ENCODE results near the gene SNTG2.

Gene SNTG2

DNA sequence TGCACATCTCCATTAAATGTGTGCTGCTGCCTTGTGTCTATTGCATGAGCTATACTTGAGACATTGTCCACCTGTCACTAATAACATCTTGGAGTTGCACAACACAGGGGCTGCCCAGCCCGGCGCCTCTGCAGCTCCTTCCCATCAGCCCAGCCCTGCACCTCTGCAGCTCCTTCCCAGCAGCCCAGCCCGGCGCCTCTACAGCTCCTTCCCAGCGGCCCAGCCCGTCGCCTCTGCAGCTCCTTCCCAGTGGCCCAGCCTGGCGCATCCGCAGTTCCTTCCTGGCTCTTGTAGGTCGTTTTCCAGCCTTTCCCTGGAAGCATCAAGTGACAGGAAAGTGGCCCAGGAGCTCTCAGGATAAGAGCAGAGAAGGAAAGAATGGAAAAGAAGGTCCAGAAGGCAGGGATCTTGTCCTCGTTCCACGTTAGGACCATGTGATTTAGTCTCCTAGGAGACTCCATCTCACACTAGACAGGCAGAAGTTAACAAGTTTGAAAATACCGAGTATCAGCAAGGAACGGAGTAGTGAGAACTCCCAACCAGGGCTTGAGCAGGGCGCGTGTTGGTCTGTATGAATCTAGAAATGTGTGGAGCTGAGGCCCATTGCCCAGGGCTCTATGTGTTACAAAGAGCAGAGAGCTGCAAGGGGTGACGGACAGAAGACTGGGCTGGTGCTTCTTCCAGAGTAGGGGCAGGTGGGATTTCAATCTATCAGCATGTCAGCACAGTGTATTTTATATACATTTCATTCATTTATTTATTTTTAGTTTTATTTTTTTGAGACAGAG is 346.9 kb downstream of the SNTG2 start:
- no peak for DNase-seq

DNA sequence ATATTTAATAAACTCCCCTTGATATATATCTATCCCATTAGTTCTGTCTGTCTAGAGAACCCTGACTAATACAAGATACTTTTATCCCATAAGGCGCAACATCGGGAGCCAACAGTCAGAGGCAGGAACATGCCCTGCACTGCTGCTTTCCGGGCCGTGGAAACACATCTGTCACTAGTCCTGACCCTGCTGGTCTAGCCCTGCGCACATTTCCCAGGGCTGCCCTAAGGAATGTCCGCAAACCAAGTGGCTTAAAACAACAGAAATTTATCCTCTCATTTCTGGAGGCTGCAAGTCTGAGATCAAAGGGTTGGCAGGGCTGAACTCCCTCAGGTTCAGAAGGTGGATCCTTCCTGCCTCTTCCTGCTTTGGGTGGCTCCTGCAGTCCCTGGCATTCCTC is 348.4 kb downstream of the SNTG2 start:
- DNase-seq, result no peak

DNA sequence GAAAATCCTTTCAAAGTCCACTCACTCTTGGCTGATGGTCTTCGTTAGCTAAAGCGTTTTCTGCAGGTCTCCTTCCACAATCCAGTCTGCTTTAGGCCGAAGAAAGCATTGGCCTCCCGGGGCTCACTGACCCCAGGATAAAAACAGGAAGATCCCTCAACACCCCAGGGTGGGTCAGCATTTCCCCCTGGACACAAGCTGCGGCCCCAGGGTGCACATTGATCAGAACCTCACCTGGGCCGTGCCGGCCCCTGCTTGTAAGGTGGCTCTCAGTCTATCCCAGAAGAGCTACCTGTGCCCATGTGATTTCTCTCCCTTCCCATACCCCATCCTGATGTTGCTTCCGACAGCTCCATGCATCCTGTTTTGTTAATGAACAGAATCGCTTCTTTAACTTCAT is 349.6 kb downstream of the SNTG2 start:
- DNase-seq, result no peak

DNA sequence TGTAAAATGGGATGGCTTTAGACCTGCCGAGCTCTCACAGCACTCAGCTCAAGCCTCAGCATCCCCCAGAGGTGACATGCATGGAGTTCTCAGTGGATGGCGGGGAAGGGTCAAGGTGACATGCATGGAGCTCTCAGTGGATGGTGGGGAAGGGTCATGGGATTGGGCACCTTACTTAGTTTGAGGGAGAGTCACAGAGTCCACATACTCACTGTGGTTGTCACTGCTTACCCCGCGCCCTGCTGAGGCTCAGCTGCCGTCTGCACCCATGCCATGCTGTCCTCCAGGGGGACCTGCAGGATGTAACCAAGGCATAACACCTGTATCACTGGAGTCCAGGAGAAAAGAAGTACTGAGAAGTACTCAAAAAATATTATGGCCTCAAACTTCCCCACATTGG is 350.4 kb downstream of the SNTG2 start:
- DNase-seq, result no peak

DNA sequence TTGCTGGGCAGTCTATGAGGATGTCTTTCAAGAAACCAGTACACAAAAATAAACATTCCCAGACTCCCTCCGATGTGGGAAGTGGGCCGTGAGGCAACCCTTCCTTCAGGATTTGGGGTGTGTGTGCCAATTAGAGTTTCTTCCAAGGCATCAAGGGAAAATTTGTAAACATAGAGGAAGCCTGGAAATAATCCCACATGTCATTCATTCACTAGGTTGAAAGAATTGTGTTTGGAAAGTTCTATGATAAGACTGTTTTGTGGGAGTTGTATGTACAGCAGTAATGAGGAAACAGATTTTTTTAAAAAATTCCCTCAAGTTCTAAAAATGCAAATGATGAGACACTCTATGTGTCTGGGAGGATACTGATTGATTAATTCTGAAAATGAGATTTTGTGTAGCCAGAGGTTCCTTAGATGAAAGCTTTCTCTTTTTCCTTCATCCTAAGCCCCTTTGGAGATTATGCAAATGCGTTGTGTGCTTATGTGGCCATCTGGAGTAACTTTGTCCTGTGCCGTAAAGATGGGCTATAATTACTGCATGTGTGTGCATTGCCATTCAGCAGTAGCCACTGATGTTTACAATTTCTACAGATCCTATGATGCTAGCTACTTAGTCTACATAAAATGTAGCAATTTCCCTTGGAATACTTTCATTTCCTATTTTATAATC is 354.8 kb downstream of the SNTG2 start:
- no peak for DNase-seq

DNA sequence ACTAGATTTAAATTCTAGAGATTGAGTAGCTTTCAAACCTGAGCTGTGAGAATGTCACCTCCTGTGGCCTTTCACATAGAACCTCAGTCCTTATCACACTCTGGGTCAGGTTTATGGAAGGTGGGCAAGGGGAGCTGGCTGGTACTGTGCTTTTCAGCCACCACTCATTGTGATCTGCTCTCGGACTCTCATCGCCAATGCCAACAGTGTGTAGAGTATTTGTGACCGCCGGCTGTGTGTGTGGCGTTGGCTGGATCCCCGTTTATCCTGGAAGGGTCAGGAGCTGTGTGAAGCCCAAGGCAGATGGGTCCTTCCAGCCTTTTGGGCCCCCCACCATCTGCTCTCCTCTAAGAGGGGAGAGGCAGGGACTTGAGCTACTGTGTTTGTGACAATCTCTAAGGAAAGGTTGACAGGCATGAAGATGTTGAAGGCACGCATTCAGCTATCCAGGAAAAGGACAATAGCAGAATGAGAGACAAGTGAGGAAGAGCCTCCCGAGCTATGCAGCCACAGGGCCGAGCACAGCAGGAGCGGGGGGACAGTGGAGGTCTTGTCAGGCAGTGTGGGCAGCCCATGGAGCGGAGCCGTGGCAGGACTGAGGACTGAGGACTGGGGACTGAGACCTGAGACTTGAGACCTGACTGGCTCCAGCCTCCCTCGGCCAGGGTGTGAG is 355.5 kb downstream of the SNTG2 start:
- no peak for DNase-seq

DNA sequence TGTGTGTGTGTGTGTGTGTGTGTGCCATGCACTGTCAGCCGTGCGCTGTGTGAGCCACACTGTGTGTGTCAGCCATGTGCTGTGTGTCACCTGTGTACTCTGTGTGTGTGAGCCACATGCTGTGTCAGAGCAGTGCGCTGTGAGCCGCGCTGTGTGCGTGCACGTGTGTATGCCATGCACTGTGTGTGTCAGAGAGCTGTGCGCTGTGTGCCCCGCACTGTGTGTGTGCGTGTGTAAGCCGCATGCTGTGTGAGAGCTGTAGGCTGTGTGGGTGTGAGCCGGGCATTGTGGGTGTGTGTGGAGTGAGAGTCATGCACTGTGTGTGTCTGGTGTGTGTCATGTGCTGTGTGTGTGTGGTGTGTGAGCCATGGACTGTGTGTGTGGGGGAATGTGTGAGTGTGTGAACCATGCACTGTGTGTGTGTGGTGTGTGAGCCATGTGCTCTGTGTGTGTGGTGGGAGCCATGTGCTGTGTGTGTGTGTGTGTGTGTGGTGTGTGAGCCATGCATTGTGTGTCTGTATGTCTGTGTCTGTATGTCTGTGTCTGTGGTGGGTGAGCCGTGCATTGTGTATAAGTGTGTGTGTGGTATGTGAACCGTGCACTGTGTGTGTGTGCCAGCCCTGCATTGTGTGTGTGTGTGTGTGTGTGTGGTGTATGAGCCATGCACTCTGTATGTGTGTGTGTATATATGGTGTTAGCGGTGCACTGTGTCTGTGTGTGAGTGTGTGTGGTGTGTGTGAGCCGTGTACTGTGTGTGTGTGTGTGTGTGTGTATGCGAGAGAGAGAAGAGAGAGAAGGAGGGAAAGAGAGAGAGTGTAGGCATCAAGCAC is 356.3 kb downstream of the SNTG2 start:
- no peak for DNase-seq

DNA sequence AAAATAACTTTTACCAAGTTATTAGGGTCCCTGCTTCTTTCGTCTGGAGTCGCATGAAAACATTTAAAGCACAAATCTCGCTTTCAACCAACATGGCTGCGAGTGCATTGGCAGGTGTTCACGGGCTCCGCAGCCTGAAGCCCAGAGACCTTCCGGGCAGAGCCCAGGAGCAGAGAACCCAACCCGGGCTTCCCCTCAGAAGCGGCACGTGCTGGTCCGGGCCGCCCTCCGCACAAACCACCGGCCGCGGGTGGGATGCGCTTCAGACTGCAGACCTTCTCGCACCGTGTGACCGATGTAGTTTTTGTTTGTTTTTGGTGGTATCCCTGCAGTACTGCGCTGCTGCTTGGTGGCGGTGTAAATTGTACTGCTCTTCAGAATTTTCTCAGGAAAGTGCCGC is 357.0 kb downstream of the SNTG2 start:
- DNase-seq, result no peak

DNA sequence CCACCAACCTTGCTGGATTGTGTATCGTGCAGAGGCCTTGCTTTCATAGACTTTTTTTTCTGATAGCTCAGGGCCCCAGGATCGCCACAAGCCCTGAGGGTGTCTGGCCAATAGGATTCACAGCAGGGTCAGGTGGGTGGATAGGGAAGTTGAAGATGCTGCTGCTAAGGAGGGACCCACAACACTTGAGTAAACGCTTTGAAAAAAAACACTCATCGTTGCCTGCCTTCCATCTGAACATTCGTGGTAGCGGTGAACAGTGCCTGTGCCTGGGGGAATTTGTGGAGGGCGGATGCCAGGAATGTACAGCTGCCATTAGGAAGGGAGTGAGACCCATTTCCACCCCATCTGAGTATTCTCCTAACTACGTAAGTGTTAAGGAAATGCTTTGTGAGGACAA is 358.0 kb downstream of the SNTG2 start:
- DNase-seq, result no peak

DNA sequence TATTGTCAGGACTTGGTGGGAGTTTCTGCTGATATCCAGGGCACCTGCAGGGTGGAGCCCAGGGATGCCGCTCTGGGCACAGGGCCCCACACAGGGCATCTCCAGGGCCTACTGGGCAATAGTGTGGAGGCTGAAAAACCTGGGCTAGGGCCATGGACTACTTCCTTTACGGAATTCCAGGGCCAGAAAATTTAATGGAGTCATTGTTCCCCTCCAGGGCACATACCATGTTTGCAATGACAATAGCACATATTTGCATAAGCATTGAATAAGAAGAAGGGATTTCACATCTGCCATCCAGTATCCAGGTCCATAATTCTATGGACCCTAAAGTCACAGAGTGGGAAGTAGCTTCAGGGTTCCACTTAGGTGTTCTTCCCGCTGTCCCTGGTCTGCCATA is 358.9 kb downstream of the SNTG2 start:
- no peak for DNase-seq

DNA sequence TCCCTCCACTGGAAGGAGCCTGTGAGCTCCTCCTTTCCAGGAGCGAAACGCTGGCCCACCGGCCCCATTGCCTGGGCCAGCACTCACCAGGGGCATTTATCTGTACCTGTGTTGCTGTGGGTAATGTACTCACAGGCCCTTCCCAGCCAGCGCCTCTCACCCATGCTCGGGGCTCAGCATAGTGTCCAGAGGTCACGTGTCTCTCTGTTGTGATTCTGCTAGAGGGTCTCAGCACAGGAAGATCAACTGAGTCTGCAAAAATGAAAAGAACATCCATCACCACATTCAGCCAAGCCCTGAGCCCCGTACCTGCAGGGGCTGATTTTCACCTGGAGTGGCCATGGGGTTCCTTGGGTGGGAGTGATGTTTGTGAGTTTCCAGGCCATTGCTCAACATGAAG is 359.6 kb downstream of the SNTG2 start:
- DNase-seq, result no peak

DNA sequence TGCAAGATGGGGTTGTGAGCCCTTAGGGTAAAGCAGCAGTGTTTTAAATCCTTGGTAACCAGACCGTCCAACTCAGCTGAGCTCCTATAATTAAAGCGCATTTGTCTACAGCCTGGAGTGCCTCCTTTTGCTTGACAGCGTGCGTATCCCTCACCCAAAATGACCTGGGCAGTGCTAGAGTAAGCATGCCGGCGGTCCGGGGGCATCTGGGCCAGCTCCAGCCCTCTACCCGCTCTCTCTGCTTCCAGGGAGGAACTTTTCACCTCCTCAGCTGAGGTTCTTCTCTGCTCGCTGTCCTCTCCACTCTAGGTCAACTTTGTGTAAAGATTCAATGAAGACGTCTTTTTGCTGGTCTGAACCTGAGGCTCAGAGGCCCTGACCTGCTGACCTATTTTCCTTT is 360.2 kb downstream of the SNTG2 start:
- DNase-seq, result no peak

DNA sequence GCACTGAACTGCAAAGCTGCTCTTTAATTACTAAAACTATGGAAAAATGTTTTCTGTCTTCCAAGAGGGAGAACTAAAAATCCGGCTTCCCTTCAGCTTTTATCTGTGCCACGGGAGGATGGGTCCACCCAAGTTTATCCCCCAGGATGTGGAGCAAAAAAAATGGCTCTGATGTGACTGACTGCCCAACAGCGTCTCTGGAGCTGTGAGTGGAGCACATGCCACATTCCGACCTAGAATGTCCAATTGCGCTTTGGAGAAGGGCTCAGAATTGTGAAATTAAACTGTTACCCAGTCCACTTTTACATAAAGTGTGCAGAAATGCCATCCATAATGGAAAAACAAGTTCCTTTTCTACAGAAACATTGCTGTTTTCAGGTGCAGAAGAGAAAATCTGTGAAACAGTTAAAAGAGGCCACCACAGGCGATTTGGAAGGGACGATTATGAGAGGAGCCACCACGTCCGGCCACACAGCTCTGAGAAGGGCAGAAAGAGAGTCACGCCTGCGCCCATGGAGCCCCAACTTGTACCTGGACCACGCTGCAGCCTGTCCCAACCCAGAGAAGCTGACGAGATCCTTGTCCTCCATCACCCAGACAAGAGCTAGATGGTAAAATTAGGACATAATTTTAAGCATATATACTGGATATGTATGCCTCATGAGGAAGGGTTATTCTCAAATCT is 362.7 kb downstream of the SNTG2 start:
- DNase-seq, result no peak

DNA sequence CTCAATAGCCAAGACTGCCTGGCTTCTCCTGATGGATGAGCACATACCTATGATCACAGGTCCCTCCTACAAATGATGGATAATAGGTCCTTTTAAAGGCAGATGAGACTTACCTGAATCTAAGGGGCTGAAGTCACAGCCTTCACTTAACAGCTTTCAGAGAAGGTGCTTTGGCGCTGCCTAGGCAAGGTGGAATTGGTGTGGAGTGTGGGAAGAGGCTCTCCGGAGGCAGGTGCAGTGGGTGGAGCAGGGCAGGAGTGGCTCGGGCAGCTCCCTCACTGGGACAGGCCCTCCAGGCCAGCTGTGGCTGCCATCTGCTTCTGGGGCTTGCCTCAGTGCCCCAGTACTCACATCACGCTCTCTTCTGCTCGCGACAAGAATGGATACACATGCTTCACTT is 363.6 kb downstream of the SNTG2 start:
- DNase-seq, result no peak

DNA sequence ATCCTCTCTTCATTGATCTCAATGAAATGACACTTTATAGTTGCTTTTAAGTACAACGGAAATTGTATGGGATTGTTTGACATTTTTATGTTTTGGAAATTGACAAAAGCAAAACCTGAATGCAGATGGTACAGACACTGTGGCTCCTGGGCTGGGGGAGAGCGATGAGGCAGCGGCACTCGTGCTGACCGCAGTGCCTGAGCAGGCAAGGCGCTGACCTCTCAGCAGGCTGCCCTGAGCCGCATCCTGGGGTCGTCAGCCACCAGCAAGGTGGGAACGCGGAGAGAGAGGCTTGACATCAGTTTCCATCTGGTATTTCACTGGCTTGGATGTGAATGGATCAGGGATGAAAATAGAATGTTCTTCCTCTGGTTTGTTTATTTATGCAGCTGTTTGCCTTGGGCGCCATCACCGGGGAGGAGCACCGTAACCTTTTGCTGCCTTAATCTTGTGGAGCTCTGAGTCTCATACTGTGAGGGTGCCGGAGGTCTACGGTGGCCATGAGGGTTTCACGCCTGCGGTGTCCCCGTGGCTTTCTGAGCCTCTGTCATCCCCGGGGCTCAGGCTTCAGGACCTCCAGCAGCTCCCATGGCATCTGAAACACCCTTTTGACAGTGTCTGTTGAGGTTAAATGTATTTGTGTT is 367.8 kb downstream of the SNTG2 start:
- no peak for DNase-seq

DNA sequence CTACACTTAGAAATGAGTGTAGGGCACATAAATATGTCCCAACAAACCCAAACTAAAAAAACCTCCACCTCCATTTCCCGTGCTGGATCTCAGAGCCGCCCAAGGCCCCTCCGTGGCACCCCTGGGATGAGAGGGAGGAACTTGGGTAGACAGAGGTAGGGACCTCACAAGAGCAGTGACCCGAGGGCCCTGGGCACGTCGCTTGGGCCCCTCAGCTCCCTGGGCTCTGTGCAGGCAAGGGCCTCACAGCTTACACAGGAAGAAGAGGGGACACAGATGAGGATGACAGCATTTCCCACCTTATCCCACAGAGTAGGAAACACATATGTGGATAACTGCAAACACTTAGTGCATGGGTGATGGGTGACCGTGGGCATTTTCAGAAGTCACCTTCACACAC is 368.7 kb downstream of the SNTG2 start:
- DNase-seq, result no peak

DNA sequence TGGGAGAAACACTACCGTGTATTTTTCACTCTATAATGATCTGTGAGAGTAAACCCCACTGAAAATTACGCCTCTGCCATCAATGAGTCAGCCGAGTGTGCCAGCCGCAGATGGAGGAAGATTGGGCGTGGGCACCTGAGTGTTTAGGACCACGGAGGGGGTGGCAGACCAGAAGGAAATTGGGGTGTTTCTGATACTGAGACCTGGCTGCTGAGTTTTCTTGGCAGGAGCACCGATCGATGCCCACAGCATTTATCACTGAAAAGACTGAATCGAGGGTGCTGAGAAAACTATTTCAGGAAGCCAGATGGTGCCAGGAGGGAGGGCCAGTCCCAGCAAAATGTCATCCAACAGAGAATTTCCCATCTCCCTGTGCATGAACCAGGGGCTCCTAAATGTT is 370.7 kb downstream of the SNTG2 start:
- DNase-seq, result no peak

DNA sequence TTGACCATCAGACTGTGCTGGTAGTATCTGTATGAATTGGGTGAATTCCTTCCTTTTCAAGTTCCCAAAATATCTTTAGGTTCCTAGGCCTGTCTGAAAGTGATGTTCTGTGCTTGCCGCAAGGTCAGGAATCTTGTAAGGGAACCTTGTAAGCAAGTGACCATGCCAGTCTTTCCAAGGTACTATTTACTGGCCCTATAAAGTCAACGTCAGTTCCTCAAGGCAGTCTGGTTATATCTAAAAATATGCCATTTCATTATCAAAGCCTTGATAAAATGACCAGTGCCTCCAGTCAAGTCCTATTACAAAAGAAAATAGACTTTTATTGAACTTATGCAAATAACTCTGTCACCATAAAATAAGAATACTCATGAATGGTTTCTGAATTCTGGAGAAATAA is 374.2 kb downstream of the SNTG2 start:
- DNase-seq, result no peak

DNA sequence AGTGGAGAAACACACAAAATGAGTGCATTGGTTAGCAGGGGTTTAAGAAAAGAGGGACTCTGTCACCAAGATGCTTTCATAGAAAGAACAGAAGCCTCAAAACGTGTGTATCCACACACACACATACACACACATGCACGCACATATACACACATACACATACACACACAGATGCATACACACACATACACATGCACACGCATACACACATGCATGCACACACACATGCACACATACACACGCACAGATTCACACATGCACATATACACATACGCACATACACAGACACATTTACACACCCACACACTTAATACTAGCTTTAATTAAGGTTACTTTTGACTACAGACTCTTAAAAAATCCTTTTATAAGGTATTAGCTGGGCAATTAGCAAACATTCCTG is 378.0 kb downstream of the SNTG2 start:
- DNase-seq, result no peak

DNA sequence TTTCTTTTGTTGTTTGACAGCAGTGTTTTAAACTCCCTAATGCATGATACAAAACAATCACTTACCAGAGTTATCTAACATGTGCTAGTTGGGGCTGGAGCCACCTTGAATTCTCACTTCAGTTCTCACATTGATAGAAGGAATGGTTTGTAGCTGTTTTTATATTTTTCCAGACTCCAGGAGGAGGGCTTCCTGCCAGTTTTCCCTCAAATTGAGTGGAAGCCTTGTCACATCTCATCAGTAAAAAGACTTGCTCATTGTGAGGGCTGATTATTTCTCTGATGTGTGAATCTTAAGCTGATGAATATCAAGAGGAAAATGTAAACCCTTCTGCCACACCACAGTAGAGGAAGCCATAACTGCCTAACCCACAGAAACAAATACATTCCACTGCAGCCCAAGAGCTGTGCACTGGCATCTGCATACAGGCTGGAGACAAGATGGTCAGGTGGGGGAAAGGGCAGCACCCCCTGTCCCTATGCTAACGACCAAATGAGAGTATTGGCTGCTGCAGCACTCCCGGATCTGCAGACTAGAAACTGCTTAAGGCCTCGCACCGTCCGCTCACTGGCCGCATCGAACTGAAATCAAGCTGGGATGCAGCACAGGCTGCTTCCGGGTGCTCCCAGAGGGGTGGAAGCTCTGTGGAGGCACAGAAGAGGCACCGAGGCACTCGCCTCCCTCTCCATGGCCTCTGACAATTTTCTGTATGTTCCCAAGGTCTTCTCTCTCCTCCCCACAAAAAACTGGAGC is 388.9 kb downstream of the SNTG2 start:
- DNase-seq, result no peak

DNA sequence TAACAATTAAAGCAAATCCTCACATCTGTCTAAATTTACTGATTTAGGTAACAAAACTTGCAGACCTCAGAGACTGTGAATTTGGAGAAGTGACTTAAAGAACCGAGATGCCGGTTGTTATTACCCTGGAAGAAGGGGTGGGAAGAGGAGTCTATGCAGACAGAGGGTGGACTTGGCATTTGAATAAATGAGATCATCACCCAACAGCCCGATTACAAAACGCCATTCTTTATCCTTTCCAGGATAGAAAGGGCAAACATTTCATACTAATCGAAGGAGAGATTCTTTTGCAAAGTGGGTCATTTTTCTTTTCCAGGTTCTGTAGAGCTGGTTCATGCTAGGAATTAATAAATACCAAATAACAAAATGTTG is 389.5 kb downstream of the SNTG2 start:
- DNase-seq, result no peak

All from GOT3 (cell line).